ENCODE data around the gene HINFP. TPM values are rescaled to one million over a fixed set of nuclear protein-coding genes. Genes with fewer than 3 reads are reported as not detected.
"Not testable (repeated sequence)": the region's sequence is repeated elsewhere in the genome, so short reads cannot be mapped to it uniquely, and the experiment has no call there.

The HINFP gene
- polyA plus RNA-seq, 5 donors: 31.5 to 44.4 (median 36.4) TPM

- no peak for DNase-seq
Measured at GRCh38 chr11:119153049-119153818, 31.9 kb downstream of the HINFP start.

GRCh38 chr11:119154178-119154577 is 32.8 kb downstream of the HINFP start:
- no peak for DNase-seq

- no peak for DNase-seq
Measured at GRCh38 chr11:119155733-119156492, 34.5 kb downstream of the HINFP start.

GRCh38 chr11:119156496-119156895 is 35.1 kb downstream of the HINFP start:
- DNase-seq: no peak

- no peak for DNase-seq
Measured at GRCh38 chr11:119157063-119157462, 35.7 kb downstream of the HINFP start.

GRCh38 chr11:119158467-119158866 is 37.1 kb downstream of the HINFP start:
- no peak for DNase-seq

- DNase-seq: no peak
Measured at GRCh38 chr11:119160151-119160550, 38.8 kb downstream of the HINFP start.

- DNase-seq: no peak
Measured at GRCh38 chr11:119161871-119162270, 40.5 kb downstream of the HINFP start.

- no peak for DNase-seq
Measured at GRCh38 chr11:119166368-119167076, 45.1 kb downstream of the HINFP start.

GRCh38 chr11:119167077-119167458 is 45.7 kb downstream of the HINFP start:
- DNase-seq: not testable (repeated sequence)

GRCh38 chr11:119167933-119168332 is 46.6 kb downstream of the HINFP start:
- DNase-seq: no peak

GRCh38 chr11:119168471-119169281 is 47.3 kb downstream of the HINFP start, which contains the start of gene NLRX1:
Gene NLRX1, plus strand, starts transcription at chr11:119168725. Its CDS starts 2,679 bp downstream, at chr11:119171404.
- DNase-seq: peak; percentile 82

GRCh38 chr11:119169282-119169719 is 47.9 kb downstream of the HINFP start:
- peak; percentile 35 to 43 for DNase-seq

GRCh38 chr11:119172513-119172912 is 51.1 kb downstream of the HINFP start:
- no peak for DNase-seq

- DNase-seq: no peak
Measured at GRCh38 chr11:119173453-119173852, 52.1 kb downstream of the HINFP start.

GRCh38 chr11:119175493-119176077 is 54.2 kb downstream of the HINFP start:
- no peak for DNase-seq

- no peak for DNase-seq
Measured at GRCh38 chr11:119178166-119178680, 56.8 kb downstream of the HINFP start.

- DNase-seq: no peak
Measured at GRCh38 chr11:119179342-119179741, 58.0 kb downstream of the HINFP start.

GRCh38 chr11:119179983-119180382 is 58.6 kb downstream of the HINFP start:
- DNase-seq: no peak
